Parathyroid adenoma (tissue), 2 donors: ENCODE data around the gene RGS3.

Experiments used
- H2AFZ ChIP-seq: fragments of 300-600 bp; sonication (generic); one replicate; pipeline ENCODE4 v1.7.0; 2017; ENCODE audit warnings: antibody characterized with exemption, mild to moderate bottlenecking
- H3K27ac ChIP-seq: fragments of 300-600 bp; sonication (generic); one replicate; pipeline ENCODE4 v1.7.0; 2017
- H3K27me3 ChIP-seq: fragments of 300-600 bp; sonication (generic); one replicate; pipeline ENCODE4 v1.7.0; 2017; ENCODE audit warnings: low read length; ENCODE audit not compliant: control insufficient read depth, insufficient read depth
- H3K36me3 ChIP-seq: fragments of 300-600 bp; sonication (generic); one replicate; pipeline ENCODE4 v1.7.0; 2017; ENCODE audit warnings: low read length; ENCODE audit not compliant: control insufficient read depth, insufficient read depth
- H3K4me1 ChIP-seq: fragments of 300-600 bp; sonication (generic); one replicate; pipeline ENCODE4 v1.7.0; 2017; ENCODE audit warnings: control low read depth
- H3K4me2 ChIP-seq: fragments of 300-600 bp; sonication (generic); one replicate; pipeline ENCODE4 v1.7.0; 2017; ENCODE audit warnings: low read length
- H3K4me3 ChIP-seq: fragments of 300-600 bp; sonication (generic); one replicate; pipeline ENCODE4 v1.7.0; 2017; ENCODE audit warnings: low read depth, low read length
- H3K79me2 ChIP-seq: fragments of 300-600 bp; sonication (generic); one replicate; pipeline ENCODE4 v1.7.0; 2017; ENCODE audit warnings: control low read depth
- H3K9ac ChIP-seq: fragments of 300-600 bp; sonication (generic); one replicate; pipeline ENCODE4 v1.7.0; 2017; ENCODE audit warnings: mild to moderate bottlenecking
- H3K9me3 ChIP-seq: fragments of 300-600 bp; sonication (generic); one replicate; pipeline ENCODE4 v1.7.0; 2017; ENCODE audit warnings: low read length; ENCODE audit not compliant: control insufficient read depth
- CTCF ChIP-seq: fragments of 300-600 bp; sonication (generic); IDR thresholded peaks from one replicate; pipeline ENCODE4 v1.7.0; 2017; ENCODE audit warnings: antibody characterized with exemption, mild to moderate bottlenecking
- donor health status: primary hyperparathyroidism.

The RGS3 gene

GRCh38 chr9:113495526-113495925 lies 32.0 kb downstream of the RGS3 start:
- H3K9ac ChIP-seq = no peak overlapping the region
- no peak overlapping the region for H2AFZ ChIP-seq

DNA sequence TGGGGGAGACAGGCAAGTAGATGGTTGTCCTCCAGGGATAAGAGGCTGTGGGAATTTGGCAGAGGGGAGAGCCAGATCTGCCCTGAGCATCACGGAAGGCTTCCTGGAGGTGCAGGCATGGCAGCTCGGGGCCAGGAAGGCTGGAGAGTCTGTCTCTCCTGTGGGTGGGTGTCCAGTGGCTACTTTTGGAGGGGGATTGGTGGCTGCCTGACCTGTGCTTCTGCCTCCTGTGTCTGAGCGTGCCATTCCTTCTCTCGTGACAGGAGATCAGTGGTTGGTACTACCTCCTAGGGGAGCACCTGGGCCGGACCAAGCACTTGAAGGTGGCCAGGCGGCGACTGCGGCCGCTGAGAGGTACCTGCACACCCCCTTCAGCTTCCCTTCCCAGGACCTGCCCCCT lies 33.5 kb downstream of the RGS3 start:
- no peak overlapping the region for H3K4me3 ChIP-seq
- no peaks in the 10 kb centered on the region for H3K27me3 ChIP-seq
- H3K36me3 ChIP-seq = no peaks in the 10 kb centered on the region
- no peak overlapping the region for H3K27ac ChIP-seq
- H3K9ac ChIP-seq = no peak overlapping the region
- no peak overlapping the region for H2AFZ ChIP-seq
- no peak for TF ChIP-seq CTCF
- no peaks in the 10 kb centered on the region for H3K79me2 ChIP-seq
- no peak overlapping the region for H3K4me2 ChIP-seq
- H3K4me1 ChIP-seq = no peaks in the 10 kb centered on the region
- no peaks in the 10 kb centered on the region for H3K9me3 ChIP-seq

More at GRCh38 chr9:113495526-113495925, 32.0 kb downstream of the RGS3 start:
- TF ChIP-seq CTCF = no peak
- Histone ChIP-seq H3K9me3 (no peaks in the 10 kb centered on the region), H3K4me3 (no peak overlapping the region), H3K27ac (no peak overlapping the region), H3K79me2 (no peaks in the 10 kb centered on the region), H3K4me2 (no peak overlapping the region), H3K4me1 (no peaks in the 10 kb centered on the region), H3K27me3 (no peaks in the 10 kb centered on the region), H3K36me3 (no peaks in the 10 kb centered on the region)

DNA sequence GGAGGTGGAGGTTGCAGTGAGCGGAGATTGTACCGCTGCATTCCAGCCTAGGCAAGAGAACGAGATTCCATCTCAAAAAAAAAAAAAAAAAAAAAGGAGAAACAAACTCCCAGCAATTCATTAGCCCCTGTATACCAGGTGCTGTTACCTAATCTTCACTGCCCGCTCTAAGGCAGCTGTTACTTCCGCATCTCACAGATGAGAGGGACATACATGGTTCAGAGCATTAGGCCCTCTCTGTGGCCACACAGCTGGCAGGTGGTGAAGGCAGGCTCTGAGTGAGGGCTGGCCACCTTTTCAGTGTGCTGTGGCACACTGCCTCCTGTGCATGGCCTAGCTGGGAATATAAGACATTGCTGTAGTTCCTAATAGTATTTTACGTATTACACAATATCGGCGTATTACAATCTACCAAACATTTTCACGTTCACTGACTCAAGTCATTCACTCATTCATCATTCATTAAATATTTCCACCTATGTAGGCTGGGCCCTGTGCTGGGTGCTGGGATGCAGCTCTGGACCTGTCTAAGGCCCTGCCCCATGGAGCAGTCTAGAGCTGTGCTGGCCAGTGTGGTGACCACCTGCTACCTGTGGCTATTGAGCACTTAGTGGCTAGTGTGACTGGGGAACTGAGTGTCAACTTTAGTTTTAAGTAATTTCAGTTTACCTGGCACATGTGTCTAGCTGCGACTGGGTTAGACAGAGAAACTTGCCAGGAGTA lies 35.8 kb downstream of the RGS3 start:
- no peaks in the 10 kb centered on the region for H3K79me2 ChIP-seq
- H3K9me3 ChIP-seq = no peaks in the 10 kb centered on the region
- no peak overlapping the region for H3K4me3 ChIP-seq
- H3K27me3 ChIP-seq = no peaks in the 10 kb centered on the region
- H3K36me3 ChIP-seq = no peaks in the 10 kb centered on the region
- no peak overlapping the region for H3K4me2 ChIP-seq
- no peak overlapping the region for H3K9ac ChIP-seq
- TF ChIP-seq CTCF = no peak
- H2AFZ ChIP-seq = no peak overlapping the region
- no peaks in the 10 kb centered on the region for H3K4me1 ChIP-seq
- H3K27ac ChIP-seq = no peak overlapping the region

DNA sequence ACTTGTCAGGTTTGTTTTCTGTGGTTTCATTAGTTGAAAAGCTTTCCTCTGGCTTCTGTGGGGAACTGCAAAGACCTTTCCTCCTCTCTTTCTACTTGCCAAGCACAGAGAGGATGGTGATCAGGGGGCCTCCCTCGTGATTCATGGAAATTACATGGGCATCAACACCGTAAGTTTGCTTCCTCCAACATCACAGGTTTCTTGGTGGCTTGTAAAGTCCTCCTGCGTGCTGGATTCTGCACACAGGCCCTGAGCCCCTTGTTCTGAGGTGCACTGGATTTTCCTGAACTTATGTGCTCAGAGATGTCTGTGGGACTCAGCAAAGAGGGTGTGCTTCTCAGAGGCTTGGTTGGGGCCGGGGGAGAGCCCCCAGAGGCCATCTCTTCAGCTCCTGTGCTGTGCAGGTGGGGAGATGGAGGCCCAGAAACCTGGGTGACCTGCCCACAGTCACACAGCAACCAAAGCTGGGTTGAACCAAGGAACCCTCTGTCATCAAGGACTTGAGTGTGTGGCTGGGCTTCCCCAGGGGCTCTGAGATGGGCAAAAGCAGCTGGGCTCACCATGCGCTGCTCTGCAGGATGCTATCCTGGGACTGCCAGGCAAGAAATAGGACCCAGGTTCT lies 36.5 kb downstream of the RGS3 start:
- Histone ChIP-seq H3K79me2 (no peaks in the 10 kb centered on the region), H3K36me3 (no peaks in the 10 kb centered on the region), H3K27me3 (no peaks in the 10 kb centered on the region), H3K4me3 (no peak overlapping the region), H3K9me3 (no peaks in the 10 kb centered on the region), H3K9ac (no peak overlapping the region), H3K27ac (peak overlapping the region; percentile 2), H3K4me2 (no peak overlapping the region), H3K4me1 (no peaks in the 10 kb centered on the region), H2AFZ (no peak overlapping the region)
- no peak for TF ChIP-seq CTCF
